Stimulated activated CD4-positive, alpha-beta T cell treated with anti-CD3 and anti-CD28 coated beads, Interleukin-2, amount 100 ng/mL, for 24 hours (primary cell): ENCODE results near the gene ARL17B.
"Not testable (repeated sequence)": the region's sequence is repeated elsewhere in the genome, so short reads cannot be mapped to it uniquely, and the experiment has no call there.

ENCODE experiments used
- DNase-seq, 2 donors: peaks; one replicate each; pipeline ENCODE4 v3.0.0-alpha.2; 2020

Gene ARL17B

DNA sequence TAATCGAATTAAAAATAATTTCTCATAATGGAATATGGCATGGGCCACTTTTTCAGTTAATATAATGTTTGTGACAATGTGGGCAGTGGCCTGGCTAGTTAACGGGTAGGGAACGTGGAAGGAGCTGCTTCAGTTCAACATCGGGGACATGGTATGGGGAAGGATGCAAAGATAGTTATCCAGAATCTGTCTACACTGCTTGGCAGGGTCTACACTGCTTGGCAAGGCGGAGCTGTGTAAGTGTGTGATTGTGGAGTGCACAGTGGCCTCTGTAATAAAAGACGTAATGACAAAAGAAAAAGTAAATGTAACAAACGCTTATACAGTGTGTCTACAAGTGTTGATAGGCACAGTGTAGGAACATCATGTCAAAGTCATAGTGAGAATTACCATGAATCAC is 74.0 kb downstream of the ARL17B start:
- DNase-seq, result not testable (repeated sequence)

DNA sequence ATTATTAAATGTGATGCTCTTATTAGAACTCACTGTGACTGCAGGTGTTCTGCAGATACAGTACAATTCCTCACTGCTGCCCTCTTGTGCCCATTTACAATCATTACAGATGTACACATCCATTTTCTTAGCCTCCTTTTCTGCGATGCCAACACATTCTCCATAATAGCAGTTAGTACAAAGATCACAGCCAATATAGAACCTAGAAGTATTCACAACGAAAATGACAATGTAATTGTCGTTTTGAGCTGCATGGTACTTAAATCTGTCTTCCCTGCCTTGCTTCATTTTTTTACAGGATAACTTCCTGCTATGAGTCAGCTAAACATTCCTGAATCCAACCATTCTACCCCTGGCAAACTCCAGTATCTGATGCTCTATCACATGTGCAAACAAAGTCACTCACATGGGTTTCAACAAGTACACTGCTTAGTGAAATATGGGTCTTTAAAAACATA is 74.8 kb downstream of the ARL17B start:
- DNase-seq, result peak; percentile 46 to 74

DNA sequence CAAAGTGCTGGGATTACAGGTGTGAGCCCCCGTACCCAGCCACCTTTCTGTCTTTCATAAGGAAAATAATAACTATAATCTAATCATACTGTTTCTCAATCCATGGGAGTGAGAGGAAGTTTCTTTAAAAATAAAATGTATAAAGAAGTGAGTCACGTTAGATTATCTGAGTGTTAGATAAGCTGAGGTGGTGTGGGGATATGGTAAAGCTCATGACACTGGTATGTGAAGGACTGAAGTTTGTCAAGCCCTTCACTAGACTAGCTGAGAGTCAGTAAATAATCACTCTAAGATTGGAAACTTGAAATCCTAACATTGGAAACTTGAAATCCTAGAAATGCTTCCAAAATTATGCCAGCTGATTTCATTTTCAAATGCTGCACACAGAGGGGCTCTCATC is 76.1 kb downstream of the ARL17B start:
- DNase-seq, result not testable (repeated sequence)

DNA sequence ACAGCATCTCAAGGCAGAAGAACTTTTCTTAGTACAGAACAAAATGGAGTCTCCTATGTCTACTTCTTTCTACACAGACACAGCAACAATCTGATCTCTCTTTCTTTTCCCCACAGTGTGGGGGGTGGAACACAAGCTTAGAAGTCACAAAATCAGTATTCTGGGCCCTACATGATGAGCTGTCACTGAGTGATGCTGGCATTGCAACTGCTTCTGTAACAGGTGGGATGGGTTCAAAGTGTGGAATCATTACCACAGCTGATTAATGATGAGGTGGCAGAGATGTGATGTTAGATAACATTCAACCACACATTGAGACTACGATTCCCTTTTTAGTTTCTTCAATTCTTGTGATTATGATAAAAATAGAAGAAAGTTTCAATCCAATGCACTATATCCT is 77.1 kb downstream of the ARL17B start:
- peak; percentile 46 to 73 for DNase-seq

DNA sequence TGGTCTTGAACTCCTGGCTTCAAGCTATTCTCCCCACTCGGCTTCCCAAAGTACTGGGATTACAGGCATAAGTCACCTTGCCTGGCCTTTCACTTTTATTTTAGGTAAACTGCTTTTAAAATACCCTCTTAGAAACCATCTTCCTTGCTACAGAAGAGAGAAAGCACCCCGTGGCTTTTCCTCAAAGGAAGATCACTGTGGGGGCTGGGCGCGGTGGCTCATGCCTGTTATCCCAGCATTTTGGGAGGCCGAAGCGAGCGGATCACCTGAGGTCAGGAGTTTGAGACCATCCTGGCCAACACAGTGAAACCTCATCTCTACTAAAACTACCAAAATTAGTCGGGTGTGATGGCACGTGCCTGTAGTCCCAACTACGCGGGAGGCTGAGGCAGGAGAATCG is 78.9 kb downstream of the ARL17B start:
- not testable (repeated sequence) for DNase-seq

DNA sequence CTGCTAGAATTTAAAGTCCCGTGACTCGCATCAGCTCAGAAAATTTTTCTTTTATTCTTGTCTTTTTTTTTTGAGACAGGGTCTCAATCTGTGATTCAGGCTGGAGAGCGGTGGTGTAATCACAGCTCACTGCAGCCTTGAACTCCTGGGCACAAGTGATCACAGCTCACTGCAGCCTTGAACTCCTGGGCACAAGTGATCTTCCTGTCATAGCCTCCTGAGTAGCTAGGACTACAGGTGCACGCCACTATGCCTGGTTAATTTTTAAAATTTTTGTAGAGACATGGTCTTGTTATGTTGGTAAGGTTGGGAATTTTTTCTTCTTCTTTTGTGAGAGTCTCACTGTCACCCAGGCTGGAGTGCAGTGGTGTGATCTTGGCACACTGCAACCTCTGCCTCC is 80.2 kb downstream of the ARL17B start:
- DNase-seq, result not testable (repeated sequence)

DNA sequence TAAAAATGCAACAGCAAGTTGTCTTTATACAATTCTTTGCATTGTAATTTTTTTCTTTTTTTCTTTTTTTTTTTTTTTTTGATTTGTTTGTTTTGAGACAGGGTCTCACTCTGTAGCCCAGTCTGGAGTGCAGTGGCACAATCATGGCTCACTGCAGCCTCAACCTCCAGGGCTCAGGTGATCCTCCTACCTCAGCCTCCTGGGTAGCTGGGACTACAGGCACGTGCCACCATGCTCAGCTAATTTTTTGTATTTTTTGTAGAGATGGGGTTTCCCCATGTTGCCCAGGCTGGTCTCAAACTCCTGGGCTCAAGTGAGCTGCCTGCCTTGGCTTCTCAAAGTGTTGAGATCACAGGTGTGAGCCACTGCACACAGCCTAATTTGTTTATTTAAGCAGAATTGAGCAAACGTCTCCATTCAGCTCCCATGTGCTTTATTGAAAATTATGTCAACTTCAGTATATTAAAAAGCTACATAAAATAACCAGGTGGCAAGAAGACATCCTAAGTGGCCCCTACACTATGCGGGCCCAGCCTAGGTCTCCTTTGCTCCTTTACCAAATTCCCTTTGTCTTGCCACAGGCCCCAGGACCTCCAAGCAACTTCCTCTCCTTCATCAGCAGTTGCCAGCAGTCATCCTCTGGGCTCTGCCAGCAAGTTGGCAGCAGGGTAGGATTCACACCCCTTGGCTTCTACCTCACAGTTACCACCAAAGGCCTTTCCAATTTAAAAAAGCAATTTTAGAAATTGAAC is 84.7 kb downstream of the ARL17B start:
- DNase-seq, result not testable (repeated sequence)

DNA sequence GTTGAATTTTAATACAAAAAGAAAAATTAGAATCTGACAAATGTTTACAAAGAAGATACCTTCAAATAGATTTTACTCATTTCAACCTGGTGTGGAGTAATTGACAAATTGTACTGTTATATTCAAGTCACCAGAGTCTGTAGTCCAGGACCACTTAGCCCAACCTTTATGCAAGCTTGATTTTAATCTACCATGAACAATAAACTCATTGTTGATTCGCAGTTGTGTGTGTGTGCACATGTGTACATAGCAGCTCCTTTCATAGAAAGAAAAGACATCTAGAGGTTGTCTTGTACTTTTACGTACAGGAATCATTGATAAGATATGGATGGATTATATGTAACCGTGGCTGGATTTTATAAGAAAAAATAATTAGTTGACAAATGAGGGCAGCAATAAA is 87.3 kb downstream of the ARL17B start:
- no peak for DNase-seq

DNA sequence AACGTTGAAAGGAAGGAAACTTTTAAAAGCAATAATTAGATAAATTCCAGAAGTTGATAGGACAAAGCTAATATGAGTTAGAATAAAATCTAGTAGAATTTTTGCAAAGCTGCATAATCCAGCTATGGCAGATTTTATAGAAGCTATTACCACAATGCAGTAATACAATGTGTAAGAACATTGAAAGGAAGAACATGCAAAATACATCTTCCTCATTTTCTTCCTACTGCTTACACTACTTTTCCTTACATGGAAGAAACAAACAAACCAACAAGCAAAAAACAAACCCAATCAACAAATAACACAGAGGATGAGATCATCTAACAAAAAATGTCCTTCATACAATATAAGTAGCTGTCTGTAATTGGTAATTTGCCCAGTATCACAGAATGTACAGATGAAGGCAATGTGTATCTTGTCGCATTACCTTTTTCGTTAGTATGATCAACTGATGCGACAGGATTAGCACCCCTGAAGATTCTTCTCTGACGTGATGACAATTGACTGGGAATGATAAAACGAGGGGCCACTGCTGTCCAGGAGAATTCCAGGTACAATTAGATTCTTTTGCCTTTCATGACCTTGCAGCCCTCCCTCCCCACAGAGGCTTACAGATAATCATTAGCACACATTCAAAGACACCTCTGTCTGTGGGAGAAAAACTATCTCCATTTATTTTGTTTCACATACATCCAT is 87.9 kb downstream of the ARL17B start:
- DNase-seq, result no peak

DNA sequence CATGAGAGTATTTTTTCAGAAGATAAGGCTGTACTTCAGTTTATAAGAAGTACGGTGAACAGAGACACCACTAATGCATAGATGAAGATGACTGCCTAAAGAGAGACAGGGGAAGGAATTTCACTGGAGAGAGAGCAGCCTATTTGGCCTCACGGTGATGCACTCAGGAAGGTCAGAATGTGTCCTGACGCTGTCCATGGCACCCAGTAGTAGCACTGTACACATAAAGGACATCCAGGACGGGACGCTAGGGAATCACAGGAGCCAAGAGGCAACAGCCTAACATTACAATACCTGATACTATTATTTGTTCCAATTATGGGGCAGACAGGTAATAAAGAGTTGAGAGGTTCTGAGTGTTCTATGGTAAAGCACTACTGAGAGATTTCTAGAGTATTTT is 91.5 kb downstream of the ARL17B start:
- no peak for DNase-seq

DNA sequence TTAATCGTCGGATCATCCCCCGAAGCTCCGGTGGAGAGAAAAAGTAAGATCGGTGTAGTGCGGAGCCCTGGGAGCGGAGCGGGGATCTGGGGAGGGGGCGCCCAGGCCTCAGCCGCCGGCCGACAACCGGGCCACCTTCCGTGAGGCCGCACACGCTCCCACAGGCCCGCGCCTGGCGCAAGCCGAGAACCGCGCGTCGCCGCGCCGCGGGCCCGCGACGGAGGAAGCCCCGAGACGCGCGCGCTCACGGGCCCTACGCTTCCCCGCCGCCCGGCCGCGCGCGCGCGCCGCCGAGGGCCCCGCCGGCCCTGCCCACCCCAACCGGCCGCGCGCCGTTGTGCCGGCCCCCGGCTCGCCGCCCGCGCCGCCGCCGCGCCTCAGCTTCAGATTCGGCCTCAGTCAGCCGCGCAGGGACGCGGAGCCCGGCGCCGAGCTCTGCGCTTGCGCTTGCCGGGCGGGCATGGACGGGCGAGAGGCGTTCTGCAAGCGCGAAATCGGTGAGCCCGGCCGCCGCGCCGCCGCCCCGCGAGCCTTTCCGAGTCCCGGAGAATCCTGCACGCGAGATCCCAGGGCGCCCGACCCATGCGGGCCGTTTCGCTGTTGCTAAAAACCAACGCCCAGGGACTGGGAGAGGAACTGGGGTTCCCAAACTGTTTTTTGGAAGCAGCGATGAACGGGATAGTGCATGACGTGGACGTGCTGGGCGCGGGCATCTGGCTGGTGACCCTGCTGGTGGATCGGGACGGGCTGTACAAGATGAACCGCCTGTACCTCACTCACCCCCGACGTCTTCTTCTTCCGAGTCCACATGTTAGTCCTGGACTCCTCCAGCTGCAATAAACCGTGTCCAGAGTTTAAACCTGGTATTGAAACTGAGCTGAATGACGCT is 94.7 kb downstream of the ARL17B start:
- peak; percentile 85 to 92 for DNase-seq

DNA sequence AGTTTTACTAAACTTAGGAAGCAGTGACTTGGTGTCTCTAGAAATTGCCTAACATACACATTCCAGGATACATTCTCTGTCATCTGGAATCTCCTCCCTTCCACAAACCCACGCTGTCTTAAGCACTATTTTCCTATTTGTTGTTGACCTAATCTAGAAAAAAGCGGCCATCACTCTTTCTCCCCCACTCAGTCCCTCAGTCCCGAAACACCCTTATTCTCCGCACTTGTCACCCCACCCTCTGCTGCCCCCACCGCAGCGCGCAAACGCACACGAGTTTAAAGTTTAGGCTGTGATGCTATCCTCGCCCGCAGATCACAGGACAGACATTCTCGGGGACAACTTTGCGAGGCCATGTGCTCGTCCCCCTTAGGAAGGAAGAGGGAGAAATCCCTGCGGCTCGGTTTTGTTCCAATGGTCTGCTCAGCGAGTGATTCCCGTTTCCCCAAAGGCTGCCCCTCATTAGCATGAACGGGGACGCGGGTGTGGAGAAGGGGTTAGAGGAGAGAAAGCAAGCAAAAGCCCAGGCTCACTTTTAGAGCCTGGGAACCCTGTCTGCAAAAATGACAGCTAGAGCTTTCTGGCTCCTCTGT is 95.4 kb downstream of the ARL17B start:
- DNase-seq, result peak; percentile 11 to 34

DNA sequence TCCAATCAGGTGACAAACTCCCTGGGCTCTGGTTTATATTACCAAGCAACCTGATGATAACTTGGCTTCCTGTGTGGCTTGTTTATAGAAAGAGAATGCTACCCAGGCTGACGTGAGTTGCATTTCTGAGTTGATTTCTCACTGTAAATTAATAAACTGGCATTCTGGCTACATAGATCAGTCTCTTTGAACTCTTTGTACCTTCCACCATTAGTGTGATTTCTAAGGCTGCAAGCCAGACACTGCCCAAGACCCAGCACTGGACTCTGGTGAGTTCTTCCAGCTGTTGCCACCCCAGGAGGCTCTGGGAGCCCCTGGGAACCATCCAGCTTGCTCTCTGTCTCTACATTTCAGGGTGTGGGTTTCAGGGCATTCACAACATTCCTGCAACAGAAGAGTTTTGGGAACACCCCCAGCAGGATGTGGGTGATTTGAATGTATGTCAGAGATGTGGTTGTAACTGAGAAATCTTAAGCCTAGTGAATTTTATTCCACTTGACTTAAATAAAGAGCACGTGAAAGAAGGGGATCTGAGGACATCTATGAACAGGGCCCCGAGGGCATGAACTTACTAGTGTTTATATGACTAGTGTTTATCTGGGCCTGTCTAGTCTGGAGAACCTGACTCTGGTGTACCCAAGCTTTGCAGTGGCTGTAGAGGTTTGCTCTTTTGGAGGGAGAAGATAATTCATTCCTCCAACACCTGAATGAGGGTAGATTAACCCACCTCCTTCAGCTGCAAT is 96.9 kb downstream of the ARL17B start:
- DNase-seq, result no peak

DNA sequence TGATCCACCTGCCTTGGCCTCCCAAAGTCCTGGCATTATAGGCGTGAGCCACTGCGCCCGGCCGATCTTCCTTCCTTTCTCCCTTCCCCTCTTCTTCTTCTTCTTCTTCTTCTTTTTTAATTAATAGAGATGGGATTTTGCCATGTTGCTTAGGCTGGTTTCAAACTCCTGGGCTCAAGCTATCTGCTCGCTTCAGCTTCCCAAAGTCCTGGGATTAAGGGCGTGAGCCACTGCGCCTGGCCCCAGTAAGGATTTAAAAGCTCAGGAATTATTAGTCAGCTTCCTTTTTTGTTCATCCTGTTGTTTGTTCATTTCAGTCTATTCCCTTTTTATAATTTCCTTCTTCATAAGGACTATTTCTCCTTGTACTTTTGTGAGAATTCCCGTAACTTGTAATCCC is 99.3 kb downstream of the ARL17B start:
- no peak for DNase-seq

DNA sequence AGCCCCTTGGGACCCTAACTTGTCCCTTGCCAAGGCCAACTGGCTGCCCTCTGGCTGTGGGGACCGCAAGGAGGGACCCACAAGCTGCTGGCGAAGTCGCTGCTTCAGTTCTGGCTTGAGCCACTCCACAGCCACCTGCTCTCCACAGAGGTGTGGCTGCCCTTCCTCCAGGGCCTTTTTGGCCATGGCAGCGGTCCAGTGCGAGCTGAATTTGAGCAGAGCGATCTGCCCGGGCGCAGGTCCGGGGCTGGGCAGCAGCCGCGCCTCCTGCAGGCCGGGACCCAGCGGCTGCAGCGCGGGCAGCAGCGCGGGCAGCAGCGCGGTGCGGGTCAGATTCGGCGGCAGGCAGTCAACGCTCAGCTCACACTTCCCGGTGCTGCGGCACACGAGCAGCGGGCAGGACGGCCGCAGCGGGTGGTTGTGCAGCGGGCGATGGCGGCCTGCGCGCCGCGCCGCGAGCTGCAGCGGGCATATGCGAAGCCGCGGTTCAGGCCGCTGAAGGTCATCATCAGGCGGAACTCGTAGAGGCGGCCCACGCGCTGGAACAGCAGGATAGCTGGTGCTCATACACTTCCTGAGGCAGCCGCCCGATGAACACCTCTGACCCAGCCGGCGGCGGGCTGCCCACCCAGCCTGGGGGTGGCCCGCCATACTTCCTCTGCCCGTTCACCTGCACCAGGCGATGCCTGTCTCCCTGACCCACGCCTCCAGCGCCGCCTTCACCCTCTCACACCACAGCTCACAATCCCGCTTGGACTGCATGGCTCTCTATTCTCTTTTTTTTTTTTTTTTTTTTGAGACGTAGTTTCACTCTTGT is 101.5 kb downstream of the ARL17B start:
- DNase-seq, result not testable (repeated sequence)

DNA sequence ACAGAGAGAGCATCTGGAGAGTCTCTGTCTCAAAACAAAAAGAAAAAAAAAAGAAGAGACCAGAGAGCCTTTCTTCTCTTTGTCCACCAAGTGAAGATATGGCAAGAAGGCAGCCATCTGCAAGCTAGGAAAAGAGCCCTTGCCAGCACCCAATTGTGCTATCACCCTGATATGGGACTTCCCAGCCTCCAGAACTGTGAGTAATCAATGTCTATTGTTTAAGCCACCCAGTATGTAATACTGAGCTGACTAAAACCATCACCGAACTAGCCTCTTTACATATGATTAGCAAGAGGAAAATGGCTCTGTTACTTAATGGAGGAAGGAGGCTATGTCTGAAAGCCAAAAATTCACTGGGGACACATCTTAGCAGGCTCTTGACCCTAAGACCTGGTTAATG is 105.2 kb downstream of the ARL17B start:
- not testable (repeated sequence) for DNase-seq

DNA sequence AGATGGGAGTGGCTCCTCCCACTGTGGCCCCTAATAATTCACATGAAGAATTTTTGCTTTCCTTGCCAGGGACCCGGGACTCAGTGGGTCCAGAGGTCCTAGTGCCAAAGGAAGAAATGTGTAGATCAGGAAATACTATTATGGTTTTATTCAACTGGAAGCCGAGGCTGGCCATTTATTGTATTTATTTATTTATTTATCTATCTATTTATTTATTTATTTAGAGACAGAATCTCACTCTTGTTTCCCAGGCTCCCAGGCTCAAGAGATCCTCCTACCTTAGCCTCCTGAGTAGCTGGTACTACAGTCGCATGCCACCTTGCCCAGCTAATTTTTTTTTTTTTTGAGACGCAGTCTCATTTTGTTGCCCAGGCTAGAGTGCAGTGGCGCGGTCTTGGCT is 107.4 kb downstream of the ARL17B start:
- DNase-seq, result not testable (repeated sequence)

DNA sequence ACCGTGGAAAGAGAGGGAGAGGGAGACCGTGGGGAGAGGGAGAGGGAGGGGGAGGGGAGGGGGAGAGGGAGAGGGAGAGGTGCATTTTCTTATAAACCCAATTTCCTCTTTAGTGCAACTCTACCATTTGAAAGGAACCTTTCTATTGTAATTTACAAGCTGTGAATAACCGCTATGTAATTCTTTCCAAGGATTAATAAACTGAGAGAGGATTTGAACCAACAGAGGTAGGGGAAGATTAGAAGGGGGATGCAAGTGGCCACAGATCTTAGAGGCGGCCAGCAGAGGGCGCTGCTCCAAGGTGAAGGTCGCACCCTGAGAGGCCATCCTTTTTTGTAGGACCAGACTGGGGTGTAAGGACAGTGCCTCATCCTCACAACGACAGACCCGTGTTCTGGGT is 107.8 kb downstream of the ARL17B start:
- DNase-seq, result peak; percentile 82 to 86

DNA sequence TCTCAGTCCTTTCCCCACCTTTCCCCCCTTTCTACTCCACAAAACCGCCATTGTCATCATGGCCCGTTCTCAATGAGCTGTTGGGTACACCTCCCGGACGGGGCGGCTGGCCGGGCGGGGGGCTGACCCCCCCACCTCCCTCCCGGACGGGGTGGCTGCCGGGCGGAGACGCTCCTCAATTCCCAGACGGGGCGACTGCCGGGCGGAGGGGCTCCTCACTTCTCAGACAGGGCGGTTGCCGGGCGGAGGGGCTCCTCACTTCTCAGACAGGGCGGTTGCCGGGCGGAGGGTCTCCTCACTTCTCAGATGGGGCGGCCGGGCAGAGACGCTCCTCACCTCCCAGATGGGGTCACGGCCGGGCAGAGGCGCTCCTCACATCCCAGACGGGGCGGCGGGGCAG is 108.8 kb downstream of the ARL17B start:
- DNase-seq, result not testable (repeated sequence)

DNA sequence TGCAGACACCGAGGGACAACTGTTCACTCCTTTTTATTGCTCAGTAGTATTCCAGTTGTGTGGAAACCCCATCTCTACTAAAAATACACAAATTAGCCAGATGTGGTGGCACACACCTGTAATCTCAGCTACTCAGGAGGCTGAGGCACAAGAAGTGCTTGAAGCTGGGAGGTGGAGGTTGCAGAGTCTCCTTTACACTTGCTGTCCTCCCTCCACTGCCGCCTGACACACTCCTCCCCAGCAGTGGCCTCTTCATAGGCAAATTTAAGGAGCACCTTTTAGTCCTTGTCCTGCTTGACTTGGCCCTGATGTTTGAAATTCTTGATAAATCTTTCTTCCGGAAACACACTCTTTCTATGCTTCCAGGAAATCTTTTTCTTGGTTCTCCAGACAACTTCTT is 112.4 kb downstream of the ARL17B start:
- not testable (repeated sequence) for DNase-seq
